Uterine smooth muscle cell (primary cell): ENCODE data around the gene CBY2. TPM values are rescaled to one million over a fixed set of nuclear protein-coding genes. Genes with fewer than 3 reads are reported as not detected.

Source experiments
- total RNA-seq: library from RNA; depleted of rRNA; stranded (reverse); fragments of >200 nt; gene quantifications from 2 replicates; pipeline ENCODE4 v1.2.3, GENCODE V29; 2014

Gene CBY2
- not detected in 2 replicates for total RNA-seq

GRCh38 chr13:45702088-45702487 lies at the start of gene CBY2:
Gene CBY2 (plus strand): TSS chr13:45702320. CDS start chr13:45702391, 71 bp downstream.

Other genes starting within 250 kb of the CBY2 start
- gene COG3, start 237.4 kb upstream of the CBY2 start, total RNA-seq = 41.4 and 52.9 TPM in 2 replicates
- not detected in 2 replicates for gene ERICH6B, start 86.6 kb upstream of the CBY2 start, total RNA-seq
- under 0.01 TPM in 2 replicates for gene SIAH3, start 149.4 kb downstream of the CBY2 start, total RNA-seq